Neural progenitor cell (in vitro differentiated cells): ENCODE measurements around the gene SACM1L.

Experiments
- CTCF ChIP-seq: fragments of 200-600 bp; sonication (generic); IDR thresholded peaks from 2 replicates; pipeline ENCODE4 v1.5.1; 2017; ENCODE audit warnings: antibody characterized with exemption, mild to moderate bottlenecking
- EZH2phosphoT487 ChIP-seq: fragments of 200-600 bp; sonication (generic); IDR thresholded peaks from 2 replicates; pipeline ENCODE4 v1.6.1; 2017; ENCODE audit warnings: antibody characterized with exemption

- TF ChIP-seq CTCF (no peak), EZH2phosphoT487 (no peak)
Observed at GRCh38 chr3:45730409-45731154, 41.4 kb downstream of the SACM1L start.
